Superior temporal gyrus (tissue), 1 donor: ENCODE measurements around the gene ANP32A.

Experiments
- DNase-seq: peaks from one replicate; pipeline ENCODE4 v3.0.0-alpha.2; 2016; ENCODE audit errors: extremely low spot score

The ANP32A gene

GRCh38 chr15:68797599-68798345 lies 22.9 kb downstream of the ANP32A start:
- peak; percentile 70 for DNase-seq

GRCh38 chr15:68797191-68797590 lies 23.5 kb downstream of the ANP32A start:
- DNase-seq, result no peak

- no peak for DNase-seq
Measured at GRCh38 chr15:68796576-68796975, 24.1 kb downstream of the ANP32A start.

GRCh38 chr15:68795298-68795848 lies 25.3 kb downstream of the ANP32A start:
- peak; percentile 92 for DNase-seq

GRCh38 chr15:68794863-68795262 lies 25.8 kb downstream of the ANP32A start:
- peak; percentile 80 for DNase-seq

- no peak for DNase-seq
Measured at GRCh38 chr15:68794307-68794706, 26.4 kb downstream of the ANP32A start.

GRCh38 chr15:68793776-68794175 lies 26.9 kb downstream of the ANP32A start:
- peak; percentile 52 for DNase-seq

GRCh38 chr15:68792901-68793766 lies 27.6 kb downstream of the ANP32A start:
- DNase-seq, result no peak

GRCh38 chr15:68791431-68792283 lies 29.0 kb downstream of the ANP32A start:
- DNase-seq, result no peak

GRCh38 chr15:68790910-68791309 lies 29.8 kb downstream of the ANP32A start:
- no peak for DNase-seq

- no peak for DNase-seq
Measured at GRCh38 chr15:68790242-68790575, 30.5 kb downstream of the ANP32A start.

- peak; percentile 53 for DNase-seq
Measured at GRCh38 chr15:68789534-68790241, 31.0 kb downstream of the ANP32A start.

- DNase-seq, result no peak
Measured at GRCh38 chr15:68789091-68789490, 31.6 kb downstream of the ANP32A start.

GRCh38 chr15:68788264-68788624 lies 32.5 kb downstream of the ANP32A start:
- no peak for DNase-seq

- DNase-seq, result no peak
Measured at GRCh38 chr15:68787609-68788263, 33.0 kb downstream of the ANP32A start.

GRCh38 chr15:68786753-68787152 lies 33.9 kb downstream of the ANP32A start:
- no peak for DNase-seq

GRCh38 chr15:68785541-68785940 lies 35.2 kb downstream of the ANP32A start:
- DNase-seq, result no peak

- DNase-seq, result no peak
Measured at GRCh38 chr15:68784206-68784605, 36.5 kb downstream of the ANP32A start.

GRCh38 chr15:68783226-68784058 lies 37.3 kb downstream of the ANP32A start:
- DNase-seq, result no peak
